Memory B cell (primary cell): ENCODE measurements around the gene TMEM167A.

Source experiments
- ATAC-seq: fragments of 150-1000 bp; cut with Tn5 transposase; 2 replicates; pipeline ENCODE4 v1.10.0; 2021; ENCODE audit warnings: low read depth, mild to moderate bottlenecking, moderate library complexity
- DNase-seq, 2 donors: peaks; one replicate each; pipeline ENCODE4 v3.0.0; 2022; ENCODE audit warnings: low spot score in 2 of 2
- H3K27ac Mint-ChIP-seq: one replicate; pipeline ENCODE4 v1.8.0; 2022; ENCODE audit warnings: mild to moderate bottlenecking, moderate library complexity, mixed read lengths
- H3K27me3 Mint-ChIP-seq: one replicate; pipeline ENCODE4 v1.8.0; 2022; ENCODE audit warnings: mixed read lengths
- H3K36me3 Mint-ChIP-seq: one replicate; pipeline ENCODE4 v1.8.0; 2022; ENCODE audit warnings: mild to moderate bottlenecking, mixed read lengths
- H3K4me1 Mint-ChIP-seq: one replicate; pipeline ENCODE4 v1.8.0; 2022; ENCODE audit warnings: mixed read lengths
- H3K4me3 Mint-ChIP-seq: one replicate; pipeline ENCODE4 v1.8.0; 2022; ENCODE audit warnings: mild to moderate bottlenecking, moderate library complexity, mixed read lengths
- H3K9me3 Mint-ChIP-seq: one replicate; pipeline ENCODE4 v1.8.0; 2022; ENCODE audit warnings: mixed read lengths

The TMEM167A gene

GRCh38 chr5:83097689-83098231, 20.6 kb upstream of the TMEM167A start:
- H3K9me3 Mint-ChIP-seq, result peaks cover 7% of the 10 kb centered on the region
- DNase-seq (no peak), ATAC-seq (no peak)
- no peak overlapping the region for H3K27ac Mint-ChIP-seq
- no peaks in the 10 kb centered on the region for H3K27me3 Mint-ChIP-seq
- H3K36me3 Mint-ChIP-seq, result peaks cover 10% of the 10 kb centered on the region
- no peak overlapping the region for H3K4me3 Mint-ChIP-seq
- peaks cover 6% of the 10 kb centered on the region for H3K4me1 Mint-ChIP-seq

- no peak for DNase-seq
- no peak for ATAC-seq
- Mint-ChIP-seq H3K4me1 (peaks cover 15% of the 10 kb centered on the region), H3K9me3 (peaks cover 9% of the 10 kb centered on the region), H3K27ac (no peak overlapping the region), H3K36me3 (peaks cover 12% of the 10 kb centered on the region), H3K27me3 (no peaks in the 10 kb centered on the region), H3K4me3 (no peak overlapping the region)
Observed at GRCh38 chr5:83096660-83097339, 19.6 kb upstream of the TMEM167A start.

- Mint-ChIP-seq H3K9me3 (peaks cover 9% of the 10 kb centered on the region), H3K27me3 (no peaks in the 10 kb centered on the region), H3K36me3 (peaks cover 12% of the 10 kb centered on the region), H3K27ac (no peak overlapping the region), H3K4me3 (no peak overlapping the region), H3K4me1 (peaks cover 15% of the 10 kb centered on the region)
- ATAC-seq, result no peak
- no peak for DNase-seq
Observed at GRCh38 chr5:83095957-83096539, 18.9 kb upstream of the TMEM167A start.

- H3K9me3 Mint-ChIP-seq, result peaks cover 11% of the 10 kb centered on the region
- no peak overlapping the region for H3K4me3 Mint-ChIP-seq
- H3K4me1 Mint-ChIP-seq, result peaks cover 15% of the 10 kb centered on the region
- H3K27me3 Mint-ChIP-seq, result no peaks in the 10 kb centered on the region
- H3K27ac Mint-ChIP-seq, result no peak overlapping the region
- peaks cover 14% of the 10 kb centered on the region for H3K36me3 Mint-ChIP-seq
- DNase-seq, result no peak
- no peak for ATAC-seq
Observed at GRCh38 chr5:83095163-83095956, 18.2 kb upstream of the TMEM167A start.

- DNase-seq (no peak), ATAC-seq (no peak)
- H3K27ac Mint-ChIP-seq, result no peak overlapping the region
- no peak overlapping the region for H3K4me3 Mint-ChIP-seq
- no peaks in the 10 kb centered on the region for H3K27me3 Mint-ChIP-seq
- H3K4me1 Mint-ChIP-seq, result peaks cover 15% of the 10 kb centered on the region
- H3K36me3 Mint-ChIP-seq, result peaks cover 14% of the 10 kb centered on the region
- peaks cover 11% of the 10 kb centered on the region for H3K9me3 Mint-ChIP-seq
Observed at GRCh38 chr5:83093692-83094091, 16.5 kb upstream of the TMEM167A start.

GRCh38 chr5:83092619-83093018, 15.4 kb upstream of the TMEM167A start:
- ATAC-seq, result no peak
- DNase-seq, result no peak
- H3K27me3 Mint-ChIP-seq, result no peaks in the 10 kb centered on the region
- H3K4me1 Mint-ChIP-seq, result peaks cover 13% of the 10 kb centered on the region
- H3K4me3 Mint-ChIP-seq, result no peak overlapping the region
- H3K9me3 Mint-ChIP-seq, result peaks cover 11% of the 10 kb centered on the region
- peaks cover 14% of the 10 kb centered on the region for H3K36me3 Mint-ChIP-seq
- H3K27ac Mint-ChIP-seq, result no peak overlapping the region

- peaks cover 15% of the 10 kb centered on the region for H3K4me1 Mint-ChIP-seq
- H3K9me3 Mint-ChIP-seq, result peaks cover 11% of the 10 kb centered on the region
- no peak overlapping the region for H3K4me3 Mint-ChIP-seq
- H3K36me3 Mint-ChIP-seq, result peaks cover 12% of the 10 kb centered on the region
- no peaks in the 10 kb centered on the region for H3K27me3 Mint-ChIP-seq
- DNase-seq, result no peak
- no peak for ATAC-seq
- H3K27ac Mint-ChIP-seq, result no peak overlapping the region
Observed at GRCh38 chr5:83090169-83090568, 13.0 kb upstream of the TMEM167A start.

- no peak overlapping the region for H3K4me3 Mint-ChIP-seq
- peaks cover 2% of the 10 kb centered on the region for H3K4me1 Mint-ChIP-seq
- DNase-seq, result no peak
- no peak overlapping the region for H3K27ac Mint-ChIP-seq
- H3K36me3 Mint-ChIP-seq, result peaks cover 5% of the 10 kb centered on the region
- H3K9me3 Mint-ChIP-seq, result peaks cover 5% of the 10 kb centered on the region
- no peak for ATAC-seq
- H3K27me3 Mint-ChIP-seq, result no peaks in the 10 kb centered on the region
Observed at GRCh38 chr5:83085106-83085505, 7.9 kb upstream of the TMEM167A start.

- H3K4me3 Mint-ChIP-seq, result no peak overlapping the region
- H3K4me1 Mint-ChIP-seq, result peaks cover 2% of the 10 kb centered on the region
- H3K36me3 Mint-ChIP-seq, result peaks cover 5% of the 10 kb centered on the region
- H3K9me3 Mint-ChIP-seq, result peaks cover 5% of the 10 kb centered on the region
- H3K27ac Mint-ChIP-seq, result no peak overlapping the region
- no peaks in the 10 kb centered on the region for H3K27me3 Mint-ChIP-seq
- ATAC-seq (no peak), DNase-seq (no peak)
Observed at GRCh38 chr5:83084336-83084735, 7.1 kb upstream of the TMEM167A start.

- H3K4me3 Mint-ChIP-seq, result no peak overlapping the region
- H3K27me3 Mint-ChIP-seq, result no peaks in the 10 kb centered on the region
- peaks cover 9% of the 10 kb centered on the region for H3K4me1 Mint-ChIP-seq
- H3K27ac Mint-ChIP-seq, result no peak overlapping the region
- DNase-seq (no peak), ATAC-seq (no peak)
- H3K9me3 Mint-ChIP-seq, result peaks cover 5% of the 10 kb centered on the region
- peaks cover 5% of the 10 kb centered on the region for H3K36me3 Mint-ChIP-seq
Observed at GRCh38 chr5:83082750-83083149, 5.6 kb upstream of the TMEM167A start.

- Mint-ChIP-seq H3K4me3 (peak overlapping the region; percentile 94), H3K27me3 (no peaks in the 10 kb centered on the region), H3K36me3 (peaks cover 9% of the 10 kb centered on the region), H3K4me1 (peaks cover 23% of the 10 kb centered on the region), H3K9me3 (peaks cover 2% of the 10 kb centered on the region), H3K27ac (peak overlapping the region; percentile 95)
- ATAC-seq (peak; percentile 1), DNase-seq (no peak)
Observed at GRCh38 chr5:83077662-83078261, 568 bp upstream of the TMEM167A start.

- H3K27me3 Mint-ChIP-seq, result no peaks in the 10 kb centered on the region
- no peak overlapping the region for H3K27ac Mint-ChIP-seq
- H3K4me1 Mint-ChIP-seq, result peaks cover 24% of the 10 kb centered on the region
- peaks cover 7% of the 10 kb centered on the region for H3K36me3 Mint-ChIP-seq
- H3K9me3 Mint-ChIP-seq, result no peaks in the 10 kb centered on the region
- ATAC-seq (no peak), DNase-seq (no peak)
- no peak overlapping the region for H3K4me3 Mint-ChIP-seq
Observed at GRCh38 chr5:83072966-83073365, 4.2 kb downstream of the TMEM167A start.

GRCh38 chr5:83071286-83072051, 5.7 kb downstream of the TMEM167A start:
- peaks cover 7% of the 10 kb centered on the region for H3K36me3 Mint-ChIP-seq
- no peak overlapping the region for H3K4me3 Mint-ChIP-seq
- H3K9me3 Mint-ChIP-seq, result no peaks in the 10 kb centered on the region
- DNase-seq (no peak), ATAC-seq (no peak)
- no peak overlapping the region for H3K27ac Mint-ChIP-seq
- H3K4me1 Mint-ChIP-seq, result peaks cover 23% of the 10 kb centered on the region
- H3K27me3 Mint-ChIP-seq, result no peaks in the 10 kb centered on the region
